Glutamatergic neuron (in vitro differentiated cells): ENCODE data around the gene GSAP. TPM values are rescaled to one million over a fixed set of nuclear protein-coding genes. Genes with fewer than 3 reads are reported as not detected.

ENCODE experiments used
- DNase-seq: peaks from one replicate; pipeline ENCODE4 v3.0.0; 2022
- H3K27ac Mint-ChIP-seq: one replicate; pipeline ENCODE4 v1.8.0; 2020; ENCODE audit warnings: mild to moderate bottlenecking, mixed read lengths, inconsistent platforms; ENCODE audit not compliant: unreplicated experiment
- H3K27me3 Mint-ChIP-seq: one replicate; pipeline ENCODE4 v1.8.0; 2020; ENCODE audit warnings: mild to moderate bottlenecking, moderate library complexity, mixed read lengths, inconsistent platforms; ENCODE audit not compliant: unreplicated experiment
- H3K36me3 Mint-ChIP-seq: one replicate; pipeline ENCODE4 v1.8.0; 2020; ENCODE audit warnings: mild to moderate bottlenecking, mixed read lengths, inconsistent platforms; ENCODE audit not compliant: unreplicated experiment
- H3K4me1 Mint-ChIP-seq: one replicate; pipeline ENCODE4 v1.8.0; 2020; ENCODE audit warnings: mild to moderate bottlenecking, low read depth, mixed read lengths, inconsistent platforms; ENCODE audit not compliant: unreplicated experiment
- H3K4me3 Mint-ChIP-seq: one replicate; pipeline ENCODE4 v1.8.0; 2020; ENCODE audit warnings: mild to moderate bottlenecking, mixed read lengths, inconsistent platforms; ENCODE audit not compliant: unreplicated experiment
- H3K9me3 Mint-ChIP-seq: one replicate; pipeline ENCODE4 v1.8.0; 2020; ENCODE audit warnings: mild to moderate bottlenecking, moderate library complexity, mixed read lengths, inconsistent platforms; ENCODE audit not compliant: unreplicated experiment
- CTCF ChIP-seq: fragments of 200-600 bp; sonication (generic); IDR thresholded peaks from one replicate; pipeline ENCODE4 v1.5.0; 2021; ENCODE audit not compliant: partially characterized antibody, unreplicated experiment
- total RNA-seq: library from RNA; stranded (reverse); fragmentation: NEBNext Ultra II Directional; extraction: Animal tissue kit (Norgen Biotek cat#: 25700); gene quantifications from one replicate; pipeline ENCODE4 v1.2.1, GENCODE V29; 2021; ENCODE audit not compliant: unreplicated experiment

The GSAP gene
- total RNA-seq, 1 donor from 2014 or later, result 0.76 TPM

- Mint-ChIP-seq H3K27ac (no peak overlapping the region), H3K9me3 (no peaks in the 10 kb centered on the region), H3K4me1 (peaks cover 9% of the 10 kb centered on the region), H3K27me3 (peaks cover 2% of the 10 kb centered on the region), H3K4me3 (no peak overlapping the region), H3K36me3 (no peaks in the 10 kb centered on the region)
- no peak for TF ChIP-seq CTCF
- DNase-seq, result no peak
Measured at GRCh38 chr7:77326131-77326530, 90.0 kb downstream of the GSAP start.

- no peak for TF ChIP-seq CTCF
- peaks cover 2% of the 10 kb centered on the region for H3K27me3 Mint-ChIP-seq
- no peaks in the 10 kb centered on the region for H3K9me3 Mint-ChIP-seq
- peaks cover 4% of the 10 kb centered on the region for H3K4me1 Mint-ChIP-seq
- no peak overlapping the region for H3K4me3 Mint-ChIP-seq
- H3K36me3 Mint-ChIP-seq, result no peaks in the 10 kb centered on the region
- H3K27ac Mint-ChIP-seq, result no peak overlapping the region
- no peak for DNase-seq
Measured at GRCh38 chr7:77321300-77321699, 94.8 kb downstream of the GSAP start.

DNA sequence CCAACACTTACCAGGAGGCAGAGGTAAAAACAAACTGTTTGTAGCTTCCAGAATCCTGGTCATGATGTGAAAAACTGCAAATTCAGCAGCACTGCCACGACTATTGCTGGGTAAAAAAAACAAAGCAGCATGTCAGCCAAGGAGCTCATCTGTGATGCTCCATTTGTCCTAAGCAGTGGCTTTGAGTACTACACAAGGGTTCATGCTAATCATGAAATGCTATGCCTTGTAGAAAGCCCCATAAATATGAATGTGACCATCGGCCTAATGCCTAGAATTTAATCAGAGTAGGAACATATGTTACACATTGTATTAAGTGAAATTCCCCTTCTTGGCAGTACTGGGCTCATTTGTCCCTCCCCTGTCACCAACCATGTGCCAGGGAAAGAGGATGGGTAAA lies 95.4 kb downstream of the GSAP start:
- no peak for DNase-seq
- H3K27me3 Mint-ChIP-seq, result peaks cover 2% of the 10 kb centered on the region
- H3K4me3 Mint-ChIP-seq, result no peak overlapping the region
- H3K36me3 Mint-ChIP-seq, result no peaks in the 10 kb centered on the region
- H3K27ac Mint-ChIP-seq, result no peak overlapping the region
- TF ChIP-seq CTCF, result no peak
- H3K4me1 Mint-ChIP-seq, result peaks cover 4% of the 10 kb centered on the region
- no peaks in the 10 kb centered on the region for H3K9me3 Mint-ChIP-seq

DNA sequence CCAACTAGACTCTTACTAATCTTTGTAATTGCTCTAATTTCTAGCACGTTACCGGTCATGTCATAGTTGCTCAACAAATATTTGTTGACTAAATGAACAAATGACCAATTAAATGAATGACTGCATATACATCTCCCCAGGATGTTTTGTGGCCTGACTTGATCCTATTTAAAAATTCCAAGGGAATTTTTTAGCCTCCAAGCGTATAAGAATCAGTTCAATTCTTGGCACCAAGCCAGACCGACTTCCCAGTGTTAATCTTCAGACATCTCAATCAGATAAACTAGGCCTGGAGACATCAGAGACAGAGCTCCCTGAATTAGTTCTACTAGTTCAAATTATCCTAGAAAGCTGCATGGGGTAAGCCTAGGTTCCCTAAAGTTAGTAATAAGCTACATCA lies 96.0 kb downstream of the GSAP start:
- H3K4me3 Mint-ChIP-seq, result no peak overlapping the region
- no peaks in the 10 kb centered on the region for H3K9me3 Mint-ChIP-seq
- no peaks in the 10 kb centered on the region for H3K36me3 Mint-ChIP-seq
- DNase-seq, result no peak
- H3K27ac Mint-ChIP-seq, result no peak overlapping the region
- peaks cover 4% of the 10 kb centered on the region for H3K4me1 Mint-ChIP-seq
- TF ChIP-seq CTCF, result no peak
- peaks cover 2% of the 10 kb centered on the region for H3K27me3 Mint-ChIP-seq

- Mint-ChIP-seq H3K36me3 (no peaks in the 10 kb centered on the region), H3K27me3 (no peaks in the 10 kb centered on the region), H3K4me3 (no peak overlapping the region), H3K4me1 (peaks cover 7% of the 10 kb centered on the region), H3K27ac (no peak overlapping the region), H3K9me3 (no peaks in the 10 kb centered on the region)
- DNase-seq, result no peak
- TF ChIP-seq CTCF, result no peak
Measured at GRCh38 chr7:77318019-77318418, 98.1 kb downstream of the GSAP start.
